IMR-90 (cell line): ENCODE results near the gene ALG11. TPM values are rescaled to one million over a fixed set of nuclear protein-coding genes. Genes with fewer than 3 reads are reported as not detected.
"Not testable (repeated sequence)": the region's sequence is repeated elsewhere in the genome, so short reads cannot be mapped to it uniquely, and the experiment has no call there.

Source experiments
- ATAC-seq: fragments of 200-7000 bp; cut with Tn5 transposase; 2 replicates; pipeline ENCODE4 v1.9.1; 2020; ENCODE audit warnings: low read depth, mild to moderate bottlenecking, moderate library complexity
- BruUV-seq: library from RNA; stranded (reverse); fragments of 400-500 nt; replicated peaks from 2 replicates; lab custom pipeline; 2021; lab: Mats Ljungman, UMichigan
- CTCF ChIA-PET: fragments of 300-600 bp; formaldehyde crosslinking; extraction: SDS; loops from one replicate; lab custom pipeline; 2021; ENCODE audit warnings: antibody characterized with exemption; lab: Yijun Ruan, JAX
- POLR2A ChIA-PET: fragments of 300-600 bp; sonication (Branson Sonifier 250); formaldehyde crosslinking; loops from one replicate; lab custom pipeline; 2022; ENCODE audit warnings: antibody characterized with exemption; ENCODE audit not compliant: unreplicated experiment; lab: Charles Lee
- DNase-seq: peaks from one replicate; pipeline ENCODE4 v3.0.0; 2013
- H2AFZ ChIP-seq: replicated peaks from 2 replicates; pipeline ENCODE3; 2013; ENCODE audit warnings: low read length, mild to moderate bottlenecking; ENCODE audit not compliant: poor library complexity
- H2AK5ac ChIP-seq: 2 replicates; pipeline ENCODE4 v1.6.1; 2013; ENCODE audit warnings: low read depth, low read length, inconsistent platforms
- H2AK9ac ChIP-seq: replicated peaks from 2 replicates; pipeline ENCODE3; 2013; ENCODE audit warnings: mild to moderate bottlenecking, low read depth, low read length, moderate library complexity; ENCODE audit not compliant: poor library complexity
- H2BK120ac ChIP-seq: 2 replicates; pipeline ENCODE4 v1.6.1; 2013; ENCODE audit warnings: low read depth, low read length, inconsistent platforms
- H2BK15ac ChIP-seq: 3 replicates; pipeline ENCODE4 v1.6.1; 2013; ENCODE audit warnings: low read depth, low read length, inconsistent platforms
- H2BK20ac ChIP-seq: 2 replicates; pipeline ENCODE4 v1.6.1; 2013; ENCODE audit warnings: low read depth, mild to moderate bottlenecking, inconsistent platforms, low read length, moderate library complexity
- H2BK5ac ChIP-seq: 2 replicates; pipeline ENCODE4 v1.6.1; 2013; ENCODE audit warnings: mild to moderate bottlenecking, low read depth, low read length, inconsistent platforms; ENCODE audit not compliant: poor library complexity, severe bottlenecking
- H3K14ac ChIP-seq: replicated peaks from 2 replicates; pipeline ENCODE4 v1.6.1; 2013; ENCODE audit warnings: low read depth, low read length, inconsistent platforms
- H3K18ac ChIP-seq: 2 replicates; pipeline ENCODE4 v1.6.1; 2013; ENCODE audit warnings: low read depth, low read length, control low read depth
- H3K23ac ChIP-seq: 2 replicates; pipeline ENCODE4 v1.6.1; 2013; ENCODE audit warnings: low read depth, low read length, inconsistent platforms
- H3K27ac ChIP-seq: 2 replicates; pipeline ENCODE4 v1.5.1; 2013; ENCODE audit warnings: mild to moderate bottlenecking, control low read depth, low read length; ENCODE audit not compliant: insufficient read depth
- H3K27me3 ChIP-seq: 2 replicates; pipeline ENCODE4 v1.6.1; 2013; ENCODE audit warnings: low read length; ENCODE audit not compliant: control insufficient read depth, insufficient read depth
- H3K36me3 ChIP-seq: 2 replicates; pipeline ENCODE4 v1.6.1; 2013; ENCODE audit warnings: low read length, mixed read lengths; ENCODE audit not compliant: control insufficient read depth, insufficient read depth
- H3K4ac ChIP-seq: 2 replicates; pipeline ENCODE4 v1.6.1; 2013; ENCODE audit warnings: low read depth, low read length, inconsistent platforms
- H3K4me1 ChIP-seq: 2 replicates; pipeline ENCODE4 v1.6.1; 2013; ENCODE audit warnings: low read length, mixed read lengths; ENCODE audit not compliant: control insufficient read depth, insufficient read depth
- H3K4me2 ChIP-seq: 2 replicates; pipeline ENCODE4 v1.6.1; 2013; ENCODE audit warnings: low read depth, mild to moderate bottlenecking, control low read depth, low read length, moderate library complexity
- H3K4me3 ChIP-seq: 2 replicates; pipeline ENCODE4 v1.5.1; 2013; ENCODE audit warnings: low read depth, mild to moderate bottlenecking, control low read depth, low read length, moderate library complexity; ENCODE audit not compliant: insufficient read depth
- H3K56ac ChIP-seq: 2 replicates; pipeline ENCODE4 v1.6.1; 2013; ENCODE audit warnings: low read length, inconsistent platforms; ENCODE audit not compliant: insufficient read depth; ENCODE audit errors: extremely low read depth
- H3K79me1 ChIP-seq, 2 experiments: 2 replicates each; pipeline ENCODE4 v1.6.1; 2013; ENCODE audit warnings: low read length in 2 of 2, inconsistent platforms in 1 of 2, low read depth in 1 of 2
- H3K9ac ChIP-seq: 2 replicates; pipeline ENCODE4 v1.6.1; 2013; ENCODE audit warnings: low read depth, low read length, control low read depth
- H3K9me1 ChIP-seq: 2 replicates; pipeline ENCODE4 v1.6.1; 2013; ENCODE audit warnings: low read length, inconsistent platforms; ENCODE audit not compliant: insufficient read depth
- H3K9me3 ChIP-seq: 2 replicates; pipeline ENCODE4 v1.6.1; 2013; ENCODE audit warnings: low read length; ENCODE audit not compliant: control insufficient read depth, insufficient read depth
- H4K20me1 ChIP-seq: 2 replicates; pipeline ENCODE4 v1.6.1; 2013; ENCODE audit warnings: low read length, inconsistent platforms; ENCODE audit not compliant: insufficient read depth
- H4K5ac ChIP-seq: 2 replicates; pipeline ENCODE4 v1.6.1; 2013; ENCODE audit warnings: mild to moderate bottlenecking, low read depth, low read length, control low read depth
- H4K8ac ChIP-seq, 2 experiments: 2 replicates each; pipeline ENCODE4 v1.6.1; 2013; ENCODE audit warnings: low read depth in 2 of 2, low read length in 2 of 2, control low read depth in 1 of 2, inconsistent platforms in 1 of 2
- H4K91ac ChIP-seq: 2 replicates; pipeline ENCODE4 v1.6.1; 2013; ENCODE audit warnings: low read depth, low read length, inconsistent platforms; ENCODE audit not compliant: insufficient read depth
- WGBS, 2 experiments: methylation state at CpG; one replicate each; pipeline versions ENCODE4 v1.1.5 to v1.1.7; 2013; ENCODE audit warnings: missing lambda C conversion rate in 2 of 2; ENCODE audit not compliant: insufficient read length in 1 of 2; ENCODE audit errors: extremely low coverage in 2 of 2; 5-methylcytosine and 5-hydroxymethylcytosine counted together
- dilution Hi-C: fragments of 300-500 bp; cut with HindIII; formaldehyde crosslinking; loops from one replicate; pipeline ENCODE4 v1.14.3; 2018; ENCODE audit warnings: low sequenced_read_pairs; ENCODE audit not compliant: unreplicated experiment
- in situ Hi-C: fragments of 300-500 bp; cut with MboI; formaldehyde crosslinking; loops from 3 replicates; pipeline ENCODE4 v1.14.3; 2019; ENCODE audit warnings: low sequenced_read_pairs, inconsistent platforms, mixed read lengths
- intact Hi-C: fragments of 100-400 bp; cut with micrococcal nuclease; formaldehyde crosslinking; loops from 2 replicates; pipeline ENCODE4 v1.10.0; 2022
- polyA plus RNA-seq, 3 experiments: library from polyadenylated mRNA; depleted of rRNA; stranded (reverse); fragments of >200 nt; gene quantifications; 2 replicates each; pipeline ENCODE4 v1.2.3, GENCODE V29; 2012; ENCODE audit warnings: low replicate concordance in 1 of 3
- total RNA-seq: library from RNA; depleted of rRNA; stranded (reverse); fragments of >200 nt; gene quantifications from 2 replicates; pipeline ENCODE4 v1.2.3, GENCODE V29; 2012

ALG11 gene
- total and polyA plus RNA-seq, 2 of the 4 experiments (the other 2 are of a cell fraction): 10.0 to 12.7 TPM

DNA sequence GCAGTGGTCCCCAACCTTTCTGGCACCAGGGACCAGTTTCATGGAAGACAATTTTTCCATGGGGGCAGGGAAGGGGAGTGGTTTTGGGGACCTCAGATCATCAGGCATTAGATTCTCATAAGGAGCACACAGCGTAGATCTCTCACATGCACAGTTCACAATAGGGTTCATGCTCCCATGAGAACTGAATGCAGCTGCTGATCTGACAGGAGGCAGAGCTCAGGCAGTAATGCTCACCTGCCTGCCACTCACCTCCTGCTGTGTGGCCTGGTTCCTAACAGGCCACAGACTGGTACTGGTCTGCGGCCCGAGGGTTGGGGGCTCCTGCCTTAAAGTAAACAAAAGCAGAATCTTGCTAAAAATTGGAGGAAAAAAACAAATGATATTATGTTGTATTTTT, 48.9 kb downstream of the ALG11 start:
- dilution Hi-C loops, H3K27ac ChIP-seq, intact Hi-C loops: not testable (repeated sequence)

More for the DNA sequence above, 48.9 kb downstream of the ALG11 start:
- H3K4ac ChIP-seq, ATAC-seq, H3K23ac ChIP-seq, H3K14ac ChIP-seq, H3K4me1 ChIP-seq, H3K9me3 ChIP-seq, H3K9ac ChIP-seq, H3K4me2 ChIP-seq, H4K91ac ChIP-seq, H3K36me3 ChIP-seq, H4K20me1 ChIP-seq, H2AK5ac ChIP-seq, H3K56ac ChIP-seq, H2BK5ac ChIP-seq, H4K5ac ChIP-seq, H2BK15ac ChIP-seq, BruUV-seq, H3K79me1 ChIP-seq, H2BK20ac ChIP-seq, DNase-seq, H2AFZ ChIP-seq, H2AK9ac ChIP-seq, H4K8ac ChIP-seq, H3K18ac ChIP-seq, in situ Hi-C loops, H2BK120ac ChIP-seq, POLR2A ChIA-PET, CTCF ChIA-PET, H3K9me1 ChIP-seq, H3K4me3 ChIP-seq, H3K27me3 ChIP-seq: not testable (repeated sequence)
- WGBS, 2 experiments: 80% methylated on average over 1 of the region's 3 CpGs; no CpG with 5 or more reads in 1 of the 2 experiments
